ENCODE results near the gene ATP9B. TPM values are rescaled to one million over a fixed set of nuclear protein-coding genes. Genes with fewer than 3 reads are reported as not detected.
"Not testable (repeated sequence)": the region's sequence is repeated elsewhere in the genome, so short reads cannot be mapped to it uniquely, and the experiment has no call there.

ATP9B gene
- total RNA-seq, 2 donors from 2014 or later = 22.5 to 72.9 TPM

DNA sequence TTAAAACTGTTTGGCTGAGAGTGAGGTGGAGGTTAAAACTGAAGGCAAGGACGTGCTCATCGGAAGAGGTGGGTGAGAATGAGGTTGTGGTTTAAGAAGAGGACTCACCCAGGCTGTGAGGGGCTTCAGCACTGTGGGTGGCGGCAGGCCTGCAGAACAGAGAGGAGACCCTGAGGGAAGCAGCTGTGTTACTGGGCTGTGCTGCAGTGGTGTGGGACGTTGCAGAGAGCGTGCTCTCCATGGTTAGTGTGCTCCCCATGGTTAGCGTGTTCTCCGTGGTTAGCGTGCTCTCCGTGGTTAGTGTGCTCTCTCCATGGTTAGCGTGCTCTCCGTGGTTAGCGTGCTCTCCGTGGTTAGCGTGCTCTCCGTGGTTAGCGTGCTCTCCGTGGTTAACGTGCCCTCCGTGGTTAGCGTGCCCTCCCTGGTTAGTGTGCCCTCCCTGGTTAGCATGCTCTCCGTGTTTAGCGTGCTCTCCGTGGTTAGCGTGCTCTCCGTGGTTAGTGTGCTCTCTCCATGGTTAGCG is 258.1 kb downstream of the ATP9B start:
- Histone ChIP-seq H3K4me3 (no peak overlapping the region), H3K36me3 (peaks cover 2% of the 10 kb centered on the region), H3K9me3 (no peaks in the 10 kb centered on the region), H3K27ac (no peak overlapping the region), H3K27me3 (replicated peaks; ENCODE audit: insufficient read depth) (no peaks in the 10 kb centered on the region), H3K4me1 (ENCODE audit: control insufficient read depth in 1 of 2, low read depth in 2 of 2) (no peaks in the 10 kb centered on the region)
- ATAC-seq (ENCODE audit: insufficient number of reproducible peaks, low FRiP score, low read depth) (no peak), DNase-seq (ENCODE audit: low spot score) (no peak)
- TF ChIP-seq, protein P1, sequence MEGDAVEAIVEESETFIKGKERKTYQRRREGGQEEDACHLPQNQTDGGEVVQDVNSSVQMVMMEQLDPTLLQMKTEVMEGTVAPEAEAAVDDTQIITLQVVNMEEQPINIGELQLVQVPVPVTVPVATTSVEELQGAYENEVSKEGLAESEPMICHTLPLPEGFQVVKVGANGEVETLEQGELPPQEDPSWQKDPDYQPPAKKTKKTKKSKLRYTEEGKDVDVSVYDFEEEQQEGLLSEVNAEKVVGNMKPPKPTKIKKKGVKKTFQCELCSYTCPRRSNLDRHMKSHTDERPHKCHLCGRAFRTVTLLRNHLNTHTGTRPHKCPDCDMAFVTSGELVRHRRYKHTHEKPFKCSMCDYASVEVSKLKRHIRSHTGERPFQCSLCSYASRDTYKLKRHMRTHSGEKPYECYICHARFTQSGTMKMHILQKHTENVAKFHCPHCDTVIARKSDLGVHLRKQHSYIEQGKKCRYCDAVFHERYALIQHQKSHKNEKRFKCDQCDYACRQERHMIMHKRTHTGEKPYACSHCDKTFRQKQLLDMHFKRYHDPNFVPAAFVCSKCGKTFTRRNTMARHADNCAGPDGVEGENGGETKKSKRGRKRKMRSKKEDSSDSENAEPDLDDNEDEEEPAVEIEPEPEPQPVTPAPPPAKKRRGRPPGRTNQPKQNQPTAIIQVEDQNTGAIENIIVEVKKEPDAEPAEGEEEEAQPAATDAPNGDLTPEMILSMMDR (IDR thresholded peaks at IDR 0.05) = no peak

DNA sequence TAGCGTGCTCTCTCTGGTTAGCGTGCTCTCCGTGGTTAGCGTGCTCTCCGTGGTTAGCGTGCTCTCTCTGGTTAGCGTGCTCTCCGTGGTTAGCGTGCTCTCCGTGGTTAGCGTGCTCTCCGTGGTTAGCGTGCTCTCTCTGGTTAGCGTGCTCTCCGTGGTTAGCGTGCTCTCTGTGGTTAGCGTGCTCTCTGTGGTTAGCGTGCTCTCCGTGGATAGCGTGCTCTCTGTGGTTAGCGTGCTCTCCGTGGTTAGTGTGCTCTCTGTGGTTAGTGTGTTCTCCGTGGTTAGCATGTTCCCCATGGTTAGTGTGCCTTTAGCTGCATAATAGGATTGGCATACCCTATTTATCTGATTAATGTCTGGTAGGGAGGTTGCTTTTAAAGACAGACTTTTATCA is 258.7 kb downstream of the ATP9B start:
- DNase-seq (ENCODE audit: low spot score); ATAC-seq (ENCODE audit: insufficient number of reproducible peaks, low FRiP score, low read depth); H3K4me1 ChIP-seq (ENCODE audit: control insufficient read depth in 1 of 2, low read depth in 2 of 2); H3K27me3 ChIP-seq (replicated peaks; ENCODE audit: insufficient read depth); H3K27ac ChIP-seq; H3K9me3 ChIP-seq; H3K4me3 ChIP-seq; H3K36me3 ChIP-seq: not testable (repeated sequence)

DNA sequence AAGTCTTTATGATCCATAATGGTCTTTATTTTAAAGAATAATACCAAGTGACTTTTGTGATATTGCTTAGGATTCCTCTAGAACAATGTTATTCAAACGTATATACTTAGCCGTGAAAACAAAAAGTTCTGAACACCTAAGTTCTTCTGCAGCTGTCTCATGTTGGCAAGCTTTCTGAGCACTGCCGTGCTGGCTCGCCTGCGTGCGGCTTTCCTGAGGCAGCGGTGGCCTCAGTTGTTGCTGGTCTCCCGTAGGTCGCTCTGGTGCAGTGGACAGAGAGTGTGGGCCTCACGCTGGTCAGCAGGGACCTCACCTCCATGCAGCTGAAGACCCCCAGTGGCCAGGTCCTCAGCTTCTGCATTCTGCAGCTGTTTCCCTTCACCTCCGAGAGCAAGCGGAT is 259.7 kb downstream of the ATP9B start:
- H3K36me3 ChIP-seq = peaks cover 10% of the 10 kb centered on the region
- TF ChIP-seq, protein P1 (IDR thresholded peaks at IDR 0.05) = no peak
- DNase-seq (ENCODE audit: low spot score) = no peak
- no peaks in the 10 kb centered on the region for H3K4me1 ChIP-seq (ENCODE audit: control insufficient read depth in 1 of 2, low read depth in 2 of 2)
- H3K9me3 ChIP-seq = no peaks in the 10 kb centered on the region
- ATAC-seq (ENCODE audit: insufficient number of reproducible peaks, low FRiP score, low read depth) = no peak
- H3K27ac ChIP-seq = no peak overlapping the region
- no peaks in the 10 kb centered on the region for H3K27me3 ChIP-seq (replicated peaks; ENCODE audit: insufficient read depth)
- no peak overlapping the region for H3K4me3 ChIP-seq

DNA sequence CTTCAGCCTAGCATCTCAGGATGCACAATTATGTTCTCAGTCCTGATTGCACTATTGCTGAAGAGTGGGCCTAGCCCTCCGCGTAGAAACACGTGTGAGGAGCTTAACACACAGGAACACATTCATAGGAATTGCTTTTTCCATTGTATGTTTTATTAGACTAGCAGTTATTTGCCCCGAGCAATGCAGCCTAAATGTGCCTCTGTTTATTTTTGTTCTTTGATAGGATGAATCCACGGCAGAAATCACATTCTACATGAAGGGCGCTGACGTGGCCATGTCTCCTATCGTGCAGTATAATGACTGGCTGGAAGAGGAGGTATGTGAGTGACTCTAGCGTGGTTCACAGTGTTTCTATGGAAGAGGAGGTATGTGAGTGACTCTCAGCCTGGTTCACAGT is 260.6 kb downstream of the ATP9B start:
- Histone ChIP-seq H3K9me3 (no peaks in the 10 kb centered on the region), H3K36me3 (peaks cover 10% of the 10 kb centered on the region), H3K27me3 (replicated peaks; ENCODE audit: insufficient read depth) (no peaks in the 10 kb centered on the region), H3K4me3 (no peak overlapping the region), H3K27ac (no peak overlapping the region), H3K4me1 (ENCODE audit: control insufficient read depth in 1 of 2, low read depth in 2 of 2) (no peaks in the 10 kb centered on the region)
- TF ChIP-seq, protein P1 (IDR thresholded peaks at IDR 0.05) = no peak
- ATAC-seq (ENCODE audit: insufficient number of reproducible peaks, low FRiP score, low read depth) (no peak), DNase-seq (ENCODE audit: low spot score) (no peak)

DNA sequence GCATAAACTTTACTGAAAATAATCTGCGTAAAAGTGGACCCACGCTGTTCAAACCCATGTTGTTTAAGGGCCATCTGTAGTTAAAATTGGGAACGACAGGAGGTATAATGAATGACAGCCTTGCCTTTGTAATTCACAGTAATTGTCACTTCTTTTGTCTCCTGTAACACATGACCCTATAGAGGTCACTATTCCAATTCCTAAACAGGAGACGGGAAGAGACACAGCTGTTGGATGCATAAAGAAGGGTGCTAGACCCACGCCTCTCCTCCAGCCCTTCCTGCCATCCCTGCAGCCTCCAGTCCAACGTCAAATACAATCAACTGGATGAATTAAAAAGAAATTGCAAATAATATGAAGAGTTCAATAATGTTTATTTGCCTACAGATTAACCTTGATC is 263.5 kb downstream of the ATP9B start:
- no peak for ATAC-seq (ENCODE audit: insufficient number of reproducible peaks, low FRiP score, low read depth)
- no peak overlapping the region for H3K4me3 ChIP-seq
- no peaks in the 10 kb centered on the region for H3K27me3 ChIP-seq (replicated peaks; ENCODE audit: insufficient read depth)
- no peak overlapping the region for H3K27ac ChIP-seq
- TF ChIP-seq, protein P1 (IDR thresholded peaks at IDR 0.05) = no peak
- DNase-seq (ENCODE audit: low spot score) = no peak
- no peaks in the 10 kb centered on the region for H3K4me1 ChIP-seq (ENCODE audit: control insufficient read depth in 1 of 2, low read depth in 2 of 2)
- H3K9me3 ChIP-seq = no peaks in the 10 kb centered on the region
- H3K36me3 ChIP-seq = peaks cover 19% of the 10 kb centered on the region

DNA sequence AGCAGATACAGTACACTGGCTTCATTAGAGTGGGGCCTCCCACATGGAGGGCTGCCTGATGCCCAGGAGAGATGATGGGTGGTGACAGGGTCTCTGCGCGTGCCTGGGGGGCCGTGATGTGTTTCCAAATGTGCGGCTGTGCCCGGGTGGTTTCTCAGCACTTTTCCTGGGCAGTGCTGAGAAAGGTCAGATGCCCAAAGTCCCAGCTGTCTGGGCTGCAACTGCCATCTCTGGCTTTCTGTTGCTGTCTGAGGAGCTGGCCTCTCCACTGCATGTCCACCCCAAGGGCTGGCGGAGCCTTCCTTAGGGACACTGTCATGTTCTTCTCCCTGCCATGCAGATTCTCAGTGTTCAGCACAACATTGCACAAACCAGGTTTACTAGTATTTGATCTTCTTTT is 263.9 kb downstream of the ATP9B start:
- ATAC-seq (ENCODE audit: insufficient number of reproducible peaks, low FRiP score, low read depth) (no peak), DNase-seq (ENCODE audit: low spot score) (no peak)
- no peaks in the 10 kb centered on the region for H3K4me1 ChIP-seq (ENCODE audit: control insufficient read depth in 1 of 2, low read depth in 2 of 2)
- H3K27me3 ChIP-seq (replicated peaks; ENCODE audit: insufficient read depth) = no peaks in the 10 kb centered on the region
- H3K4me3 ChIP-seq = no peak overlapping the region
- no peak overlapping the region for H3K27ac ChIP-seq
- no peaks in the 10 kb centered on the region for H3K9me3 ChIP-seq
- peaks cover 23% of the 10 kb centered on the region for H3K36me3 ChIP-seq
- TF ChIP-seq, protein P1 (IDR thresholded peaks at IDR 0.05) = no peak

Measured in thoracic aorta (tissue), 2 donors.